Astrocyte (in vitro differentiated cells and primary cell): ENCODE data around the gene CFAP45. TPM values are rescaled to one million over a fixed set of nuclear protein-coding genes. Genes with fewer than 3 reads are reported as not detected.

Source experiments
- DNase-seq: peaks from one replicate; pipeline ENCODE4 v3.0.0-alpha.2; 2010; ENCODE audit warnings: low read depth
- FAIRE-seq: peaks from 2 replicates; lab custom pipeline; 2011; peaks lifted over from hg19 to GRCh38; lab: Jason Lieb, UNC
- H2AFZ ChIP-seq: 2 replicates; pipeline ENCODE4 v1.6.0; 2012; ENCODE audit warnings: low read depth, low read length, inconsistent platforms
- H3K27ac ChIP-seq: 2 replicates; pipeline ENCODE4 v1.5.1; 2011; ENCODE audit warnings: low read depth, low read length, inconsistent platforms
- H3K27me3 ChIP-seq: 2 replicates; pipeline ENCODE4 v1.6.0; 2011; ENCODE audit warnings: low read length, inconsistent platforms; ENCODE audit not compliant: insufficient read depth
- H3K36me3 ChIP-seq: 2 replicates; pipeline ENCODE4 v1.5.1; 2011; ENCODE audit warnings: low read length, inconsistent platforms; ENCODE audit not compliant: insufficient read depth
- H3K4me1 ChIP-seq: 2 replicates; pipeline ENCODE4 v1.5.1; 2011; ENCODE audit warnings: low read length, inconsistent platforms; ENCODE audit not compliant: insufficient read depth
- H3K4me2 ChIP-seq: 2 replicates; pipeline ENCODE4 v1.6.0; 2012; ENCODE audit warnings: low read length, inconsistent platforms
- H3K4me3 ChIP-seq: 2 replicates; pipeline ENCODE4 v1.5.1; 2011; ENCODE audit warnings: low read depth, mild to moderate bottlenecking, low read length, inconsistent platforms; ENCODE audit not compliant: insufficient read depth
- H3K79me2 ChIP-seq: 2 replicates; pipeline ENCODE4 v1.6.0; 2012; ENCODE audit warnings: mild to moderate bottlenecking, low read length, inconsistent platforms; ENCODE audit not compliant: insufficient read depth
- H3K9ac ChIP-seq: 2 replicates; pipeline ENCODE4 v1.6.0; 2012; ENCODE audit warnings: mild to moderate bottlenecking, low read length, inconsistent platforms
- H3K9me3 ChIP-seq: 2 replicates; pipeline ENCODE4 v1.5.1; 2012; ENCODE audit warnings: low read depth, mild to moderate bottlenecking, low read length, inconsistent platforms; ENCODE audit not compliant: insufficient read depth
- H4K20me1 ChIP-seq: 2 replicates; pipeline ENCODE4 v1.6.0; 2012; ENCODE audit warnings: low read length, inconsistent platforms; ENCODE audit not compliant: insufficient read depth
- H3K27ac Mint-ChIP-seq: one replicate; pipeline ENCODE4 v1.8.0; 2021; ENCODE audit warnings: mild to moderate bottlenecking, mixed read lengths; ENCODE audit not compliant: unreplicated experiment
- H3K27me3 Mint-ChIP-seq: one replicate; pipeline ENCODE4 v1.8.0; 2021; ENCODE audit warnings: low read depth, mixed read lengths; ENCODE audit not compliant: unreplicated experiment
- H3K36me3 Mint-ChIP-seq: one replicate; pipeline ENCODE4 v1.8.0; 2021; ENCODE audit warnings: low read depth, mixed read lengths; ENCODE audit not compliant: unreplicated experiment
- H3K4me1 Mint-ChIP-seq: one replicate; pipeline ENCODE4 v1.8.0; 2021; ENCODE audit warnings: low read depth, mixed read lengths; ENCODE audit not compliant: unreplicated experiment
- H3K4me3 Mint-ChIP-seq: one replicate; pipeline ENCODE4 v1.8.0; 2021; ENCODE audit warnings: mild to moderate bottlenecking, moderate library complexity, mixed read lengths; ENCODE audit not compliant: unreplicated experiment
- H3K9me3 Mint-ChIP-seq: one replicate; pipeline ENCODE4 v1.8.0; 2021; ENCODE audit warnings: mild to moderate bottlenecking, mixed read lengths; ENCODE audit not compliant: unreplicated experiment
- EZH2 ChIP-seq: IDR thresholded peaks from 2 replicates; pipeline ENCODE4 v1.6.1; 2012; ENCODE audit warnings: mild to moderate bottlenecking, low read length, inconsistent platforms; ENCODE audit not compliant: insufficient read depth
- total RNA-seq: library from RNA; stranded (reverse); gene quantifications from 2 replicates; pipeline ENCODE4 v1.2.1, GENCODE V29; 2021
- TF ChIP-seq, protein P1 (sequence below): IDR thresholded peaks from 2 replicates; pipeline ENCODE4 v1.5.1; 2011; ENCODE audit warnings: low read depth, mild to moderate bottlenecking, inconsistent platforms, low read length, moderate library complexity; ENCODE audit not compliant: insufficient read depth

The CFAP45 gene
- total RNA-seq, 1 donor from 2014 or later: 3.2 TPM

DNA sequence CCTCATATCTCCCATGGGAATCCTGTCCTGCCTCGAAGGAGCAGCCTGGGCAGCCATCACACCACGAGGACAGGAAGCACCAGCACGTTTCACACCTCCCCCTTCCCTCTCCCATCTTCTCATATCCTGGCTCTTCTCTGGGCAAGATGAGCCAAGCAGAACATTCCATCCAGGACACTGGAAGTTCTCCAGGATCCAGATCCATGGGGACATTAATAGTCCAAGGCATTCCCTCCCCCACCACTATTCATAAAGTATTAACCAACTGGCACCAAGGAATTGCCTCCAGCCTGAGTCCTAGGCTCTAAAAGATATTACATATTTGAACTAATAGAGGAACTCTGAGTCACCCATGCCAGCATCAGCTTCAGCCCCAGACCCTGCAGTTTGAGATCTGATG, 64.6 kb downstream of the CFAP45 start:
- H3K27ac Mint-ChIP-seq: no peak overlapping the region
- H3K9me3 Mint-ChIP-seq: no peaks in the 10 kb centered on the region
- H3K36me3 Mint-ChIP-seq: peaks cover 8% of the 10 kb centered on the region
- FAIRE-seq (no peak), DNase-seq (no peak)
- Histone ChIP-seq H4K20me1 (no peaks in the 10 kb centered on the region), H3K4me3 (no peak overlapping the region), H3K4me2 (no peak overlapping the region), H3K27me3 (no peaks in the 10 kb centered on the region), H3K79me2 (no peaks in the 10 kb centered on the region), H3K27ac (no peak overlapping the region), H2AFZ (no peak overlapping the region), H3K36me3 (no peaks in the 10 kb centered on the region), H3K4me1 (peaks cover under 1% of the 10 kb centered on the region), H3K9ac (no peak overlapping the region), H3K9me3 (no peaks in the 10 kb centered on the region)
- TF ChIP-seq, protein P1, sequence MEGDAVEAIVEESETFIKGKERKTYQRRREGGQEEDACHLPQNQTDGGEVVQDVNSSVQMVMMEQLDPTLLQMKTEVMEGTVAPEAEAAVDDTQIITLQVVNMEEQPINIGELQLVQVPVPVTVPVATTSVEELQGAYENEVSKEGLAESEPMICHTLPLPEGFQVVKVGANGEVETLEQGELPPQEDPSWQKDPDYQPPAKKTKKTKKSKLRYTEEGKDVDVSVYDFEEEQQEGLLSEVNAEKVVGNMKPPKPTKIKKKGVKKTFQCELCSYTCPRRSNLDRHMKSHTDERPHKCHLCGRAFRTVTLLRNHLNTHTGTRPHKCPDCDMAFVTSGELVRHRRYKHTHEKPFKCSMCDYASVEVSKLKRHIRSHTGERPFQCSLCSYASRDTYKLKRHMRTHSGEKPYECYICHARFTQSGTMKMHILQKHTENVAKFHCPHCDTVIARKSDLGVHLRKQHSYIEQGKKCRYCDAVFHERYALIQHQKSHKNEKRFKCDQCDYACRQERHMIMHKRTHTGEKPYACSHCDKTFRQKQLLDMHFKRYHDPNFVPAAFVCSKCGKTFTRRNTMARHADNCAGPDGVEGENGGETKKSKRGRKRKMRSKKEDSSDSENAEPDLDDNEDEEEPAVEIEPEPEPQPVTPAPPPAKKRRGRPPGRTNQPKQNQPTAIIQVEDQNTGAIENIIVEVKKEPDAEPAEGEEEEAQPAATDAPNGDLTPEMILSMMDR: no peak
- no peak for TF ChIP-seq EZH2
- no peak overlapping the region for H3K4me3 Mint-ChIP-seq
- H3K4me1 Mint-ChIP-seq: peaks cover 16% of the 10 kb centered on the region
- peaks cover 11% of the 10 kb centered on the region for H3K27me3 Mint-ChIP-seq

DNA sequence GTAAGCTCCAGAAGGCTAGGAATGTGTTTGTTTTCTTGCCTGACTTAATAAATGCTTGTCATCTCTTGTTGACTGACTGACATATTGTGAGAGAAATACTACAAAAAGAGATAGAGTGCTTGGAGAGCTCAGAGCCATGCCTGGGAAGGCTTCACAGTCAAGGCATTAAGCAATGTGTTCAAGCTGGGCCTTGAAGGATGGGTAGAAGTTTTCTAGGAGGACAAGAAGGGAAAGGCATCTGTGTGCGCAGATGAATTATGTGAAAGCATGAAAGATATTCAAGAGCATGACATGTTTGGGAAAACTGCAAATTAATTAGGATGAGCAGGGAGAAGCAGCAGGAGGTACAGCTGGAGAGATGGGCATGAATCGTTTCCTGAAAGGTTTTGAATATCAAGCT, 67.7 kb downstream of the CFAP45 start:
- FAIRE-seq (no peak), DNase-seq (no peak)
- H3K36me3 Mint-ChIP-seq: peaks cover 4% of the 10 kb centered on the region
- H3K27ac Mint-ChIP-seq: no peak overlapping the region
- Histone ChIP-seq H3K36me3 (no peaks in the 10 kb centered on the region), H3K9me3 (no peaks in the 10 kb centered on the region), H3K4me3 (no peak overlapping the region), H3K79me2 (no peaks in the 10 kb centered on the region), H3K4me2 (no peak overlapping the region), H3K9ac (no peak overlapping the region), H3K27ac (no peak overlapping the region), H3K4me1 (peaks cover 3% of the 10 kb centered on the region), H4K20me1 (no peaks in the 10 kb centered on the region), H3K27me3 (no peaks in the 10 kb centered on the region), H2AFZ (no peak overlapping the region)
- H3K9me3 Mint-ChIP-seq: no peaks in the 10 kb centered on the region
- H3K27me3 Mint-ChIP-seq: peaks cover 7% of the 10 kb centered on the region
- peaks cover 32% of the 10 kb centered on the region for H3K4me1 Mint-ChIP-seq
- H3K4me3 Mint-ChIP-seq: no peak overlapping the region
- TF ChIP-seq EZH2: no peak
- TF ChIP-seq, protein P1: no peak

DNA sequence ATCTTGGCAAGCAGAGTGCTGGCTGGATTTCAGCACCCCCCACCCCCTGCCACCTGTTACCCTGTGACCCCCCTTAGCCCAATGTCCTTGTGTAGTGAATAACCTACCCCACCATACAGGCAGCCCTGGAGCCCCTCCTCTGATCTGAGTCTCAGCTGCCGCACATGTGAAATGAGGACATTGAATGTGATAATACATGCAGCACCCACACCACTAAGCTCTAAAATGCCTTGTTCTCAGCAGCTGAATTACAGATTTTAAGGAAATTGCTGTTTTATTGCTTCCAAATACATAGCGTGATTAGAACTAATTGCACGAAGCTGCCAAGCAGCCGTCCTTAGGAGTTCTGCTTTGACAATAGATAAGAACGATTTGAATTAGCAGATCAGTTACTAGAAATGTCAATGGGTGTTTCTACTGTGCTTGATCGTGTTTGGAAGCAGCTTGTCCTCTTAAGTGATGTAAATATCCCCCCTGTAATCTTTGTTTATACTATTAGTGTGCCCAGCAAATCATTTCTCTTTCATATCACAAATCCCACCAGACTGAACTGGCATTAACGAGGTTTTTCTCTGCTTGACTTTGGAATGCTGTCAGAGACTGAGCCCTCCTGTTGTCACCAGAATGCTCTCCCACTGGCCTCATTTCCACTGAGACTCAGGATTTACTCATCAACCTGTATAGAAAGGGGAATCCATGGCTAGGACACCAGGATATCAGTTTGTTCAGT, 68.4 kb downstream of the CFAP45 start:
- Histone ChIP-seq H3K79me2 (no peaks in the 10 kb centered on the region), H3K36me3 (no peaks in the 10 kb centered on the region), H3K9ac (no peak overlapping the region), H3K4me2 (no peak overlapping the region), H3K4me1 (peaks cover 3% of the 10 kb centered on the region), H3K9me3 (no peaks in the 10 kb centered on the region), H3K4me3 (no peak overlapping the region), H4K20me1 (no peaks in the 10 kb centered on the region), H2AFZ (no peak overlapping the region), H3K27ac (no peak overlapping the region), H3K27me3 (no peaks in the 10 kb centered on the region)
- FAIRE-seq: no peak
- Mint-ChIP-seq H3K9me3 (no peaks in the 10 kb centered on the region), H3K4me3 (no peak overlapping the region), H3K4me1 (peaks cover 37% of the 10 kb centered on the region), H3K27ac (no peak overlapping the region), H3K27me3 (peaks cover 7% of the 10 kb centered on the region), H3K36me3 (peaks cover under 1% of the 10 kb centered on the region)
- TF ChIP-seq, protein P1: no peak
- TF ChIP-seq EZH2: no peak
- no peak for DNase-seq
